ENCODE results near the gene CNOT6L. TPM values are rescaled to one million over a fixed set of nuclear protein-coding genes. Genes with fewer than 3 reads are reported as not detected.

CNOT6L gene
- total RNA-seq, 2 donors from 2014 or later, result 90.2 to 130 TPM

DNA sequence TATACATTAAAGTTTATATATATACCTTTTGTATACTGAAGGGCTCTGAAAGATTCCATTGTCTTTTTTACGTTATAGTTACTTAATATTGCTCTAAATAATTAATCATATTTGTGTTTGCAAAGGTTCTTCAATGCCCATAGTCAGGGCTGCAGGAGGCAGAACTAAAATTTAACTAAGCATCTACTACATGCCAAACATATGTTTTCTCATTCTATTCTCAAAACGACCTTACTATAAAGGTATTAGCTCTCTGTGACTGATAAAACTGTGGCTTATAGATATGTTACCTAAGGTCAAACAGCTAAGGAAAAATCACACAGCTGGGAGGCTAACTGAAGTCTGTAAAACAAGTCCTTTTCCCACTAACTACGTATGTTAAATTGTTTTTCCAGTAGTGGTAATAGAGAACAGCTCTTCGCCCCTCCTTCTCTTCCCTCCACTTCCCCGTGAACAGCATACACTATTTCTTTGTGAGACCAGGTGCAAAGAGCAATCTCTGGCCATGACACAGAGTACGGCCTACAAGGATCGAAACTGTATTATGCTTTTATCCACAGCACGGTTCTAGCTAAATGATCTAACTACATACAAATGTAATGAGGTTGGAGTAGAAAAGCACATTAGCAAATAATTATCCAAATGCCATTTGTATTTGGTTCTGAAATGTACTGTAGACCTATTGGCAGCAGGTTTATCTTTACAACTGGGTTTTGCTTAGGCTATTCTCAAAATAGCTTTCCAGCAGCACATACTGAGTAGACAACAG, 1.7 kb downstream of the CNOT6L start:
- Mint-ChIP-seq H3K4me1 (ENCODE audit: low read depth in 2 of 2) (peaks cover 54 to 62% of the 10 kb centered on the region in 2 donors), H3K4me3 (peak overlapping the region; percentile 88), H3K9me3 (no peaks in the 10 kb centered on the region), H3K27me3 (no peaks in the 10 kb centered on the region), H3K36me3 (peaks cover 10% of the 10 kb centered on the region), H3K27ac (peak overlapping the region; percentile 94 to 99)
- ATAC-seq (no peak), DNase-seq (ENCODE audit: low spot score) (no peak)

DNA sequence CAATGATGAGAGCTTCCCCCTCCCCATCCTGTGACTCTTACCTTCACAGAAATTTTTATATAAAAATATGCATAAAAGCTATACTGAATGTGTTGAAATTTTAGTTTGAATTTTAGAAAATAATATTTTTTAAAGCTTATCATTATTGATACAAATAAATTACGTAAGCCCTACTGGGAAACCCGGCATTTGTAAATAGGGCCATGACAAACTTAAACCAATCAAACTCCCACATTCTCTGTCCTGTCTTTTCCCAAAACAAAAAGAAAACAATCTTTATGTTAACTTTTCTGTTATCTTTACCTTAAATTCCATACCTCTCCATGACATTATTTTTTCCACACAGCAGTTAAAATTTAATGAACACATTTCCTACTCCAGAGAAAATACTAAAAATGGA, 2.6 kb downstream of the CNOT6L start:
- Mint-ChIP-seq H3K27ac (peak overlapping the region; percentile 84 to 94), H3K27me3 (no peaks in the 10 kb centered on the region), H3K9me3 (no peaks in the 10 kb centered on the region), H3K4me3 (peak overlapping the region; percentile 38), H3K4me1 (ENCODE audit: low read depth in 2 of 2) (peaks cover 51 to 60% of the 10 kb centered on the region in 2 donors), H3K36me3 (peaks cover 10% of the 10 kb centered on the region)
- ATAC-seq (no peak), DNase-seq (ENCODE audit: low spot score) (no peak)

DNA sequence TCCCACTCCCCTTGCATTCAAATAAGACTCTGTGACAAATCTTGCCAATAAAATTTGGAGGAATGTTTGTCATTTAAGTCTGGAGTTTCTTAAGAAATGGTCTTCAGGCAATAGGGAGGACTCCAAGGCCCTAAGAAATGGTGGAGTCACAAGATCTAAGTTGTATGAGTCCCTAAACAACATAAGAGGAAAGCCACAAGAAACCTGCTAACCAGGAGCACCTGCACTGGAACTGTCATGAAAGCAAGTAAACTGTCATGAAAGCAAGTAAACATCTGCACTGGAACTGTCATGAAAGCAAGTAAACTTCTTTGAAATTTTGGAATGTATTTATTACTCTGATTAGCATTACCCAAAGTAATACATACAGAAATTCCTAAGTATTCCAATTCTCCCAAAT, 3.5 kb downstream of the CNOT6L start:
- no peaks in the 10 kb centered on the region for H3K9me3 Mint-ChIP-seq
- peak overlapping the region; percentile 62 for H3K4me3 Mint-ChIP-seq
- H3K27me3 Mint-ChIP-seq, result no peaks in the 10 kb centered on the region
- H3K4me1 Mint-ChIP-seq (ENCODE audit: low read depth in 2 of 2), result peaks cover 51 to 60% of the 10 kb centered on the region in 2 donors
- ATAC-seq (no peak), DNase-seq (ENCODE audit: low spot score) (no peak)
- peaks cover 10% of the 10 kb centered on the region for H3K36me3 Mint-ChIP-seq
- peak overlapping the region; percentile 72 to 74 for H3K27ac Mint-ChIP-seq

DNA sequence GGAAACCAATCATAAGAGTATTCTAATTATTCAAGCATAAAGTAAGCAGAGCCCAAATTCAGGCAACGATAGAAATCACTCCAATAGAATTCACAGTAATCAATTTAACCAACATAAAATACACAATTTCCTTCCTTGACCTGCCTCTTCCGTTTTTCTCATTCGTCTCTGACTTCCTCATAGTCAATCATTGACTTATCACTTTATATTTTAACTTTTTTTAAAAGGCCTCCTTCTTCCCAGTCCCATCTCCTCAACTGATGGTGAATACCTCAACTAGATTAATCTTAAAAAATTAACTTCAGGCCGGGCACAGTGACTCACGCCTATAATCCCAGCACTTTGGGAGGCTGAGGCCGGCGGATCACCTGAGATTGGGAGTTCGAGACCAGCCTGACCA, 13.3 kb downstream of the CNOT6L start:
- H3K4me1 Mint-ChIP-seq (ENCODE audit: low read depth in 2 of 2), result peaks cover 55 to 59% of the 10 kb centered on the region in 2 donors

DNA sequence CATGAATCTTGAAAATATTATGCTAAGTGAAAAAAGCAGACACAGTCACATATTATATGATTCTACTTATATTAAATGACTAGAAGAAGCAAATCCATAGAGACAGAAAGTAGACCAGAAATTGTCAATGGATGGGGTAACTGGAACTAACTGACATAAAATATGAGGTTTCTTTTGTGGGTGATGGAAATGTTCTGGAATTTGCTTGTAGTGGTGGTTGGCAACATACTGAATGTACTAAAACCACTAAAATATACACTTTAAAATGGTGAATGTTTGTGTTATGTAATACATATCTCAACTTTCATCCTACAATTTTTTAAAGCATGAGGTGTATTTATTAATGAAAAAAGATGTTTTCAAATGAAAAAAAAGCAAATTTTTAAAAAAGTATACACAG, 14.7 kb downstream of the CNOT6L start:
- DNase-seq (ENCODE audit: low spot score), result no peak
- no peaks in the 10 kb centered on the region for H3K9me3 Mint-ChIP-seq
- H3K27me3 Mint-ChIP-seq, result no peaks in the 10 kb centered on the region
- ATAC-seq, result no peak
- no peaks in the 10 kb centered on the region for H3K36me3 Mint-ChIP-seq
- peak overlapping the region in 1 of 2 donors; percentile 49 for H3K27ac Mint-ChIP-seq
- H3K4me3 Mint-ChIP-seq, result no peak overlapping the region
- peaks cover 54 to 61% of the 10 kb centered on the region in 2 donors for H3K4me1 Mint-ChIP-seq (ENCODE audit: low read depth in 2 of 2)

More for the DNA sequence above, 13.3 kb downstream of the CNOT6L start:
- Mint-ChIP-seq H3K4me3 (no peak overlapping the region), H3K36me3 (no peaks in the 10 kb centered on the region), H3K9me3 (no peaks in the 10 kb centered on the region), H3K27me3 (no peaks in the 10 kb centered on the region), H3K27ac (peak overlapping the region; percentile 45 to 49)
- ATAC-seq (no peak), DNase-seq (ENCODE audit: low spot score) (no peak)

DNA sequence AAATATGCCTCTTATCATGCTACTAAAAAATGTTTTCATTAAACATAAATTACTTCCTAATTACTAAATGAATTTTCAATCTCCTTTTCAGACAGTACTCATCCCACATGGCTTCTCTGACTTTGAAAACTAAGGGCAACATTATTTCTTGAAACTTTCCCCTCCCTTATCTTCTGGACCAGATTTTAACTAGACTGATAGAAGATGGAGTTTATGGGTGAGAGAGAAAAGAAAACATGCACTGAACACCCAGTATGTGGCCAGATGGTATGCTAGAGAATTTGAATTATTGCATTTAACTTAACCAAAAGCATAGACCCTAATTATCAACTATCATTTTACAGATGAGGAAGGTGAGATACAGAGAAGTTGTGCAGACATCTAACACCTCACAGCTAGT, 16.8 kb downstream of the CNOT6L start:
- ATAC-seq (no peak), DNase-seq (ENCODE audit: low spot score) (no peak)
- Mint-ChIP-seq H3K27me3 (no peaks in the 10 kb centered on the region), H3K4me3 (no peak overlapping the region), H3K9me3 (no peaks in the 10 kb centered on the region), H3K4me1 (ENCODE audit: low read depth in 2 of 2) (peaks cover 57 to 72% of the 10 kb centered on the region in 2 donors), H3K27ac (peak overlapping the region; percentile 36 to 60), H3K36me3 (peaks cover 5% of the 10 kb centered on the region)

DNA sequence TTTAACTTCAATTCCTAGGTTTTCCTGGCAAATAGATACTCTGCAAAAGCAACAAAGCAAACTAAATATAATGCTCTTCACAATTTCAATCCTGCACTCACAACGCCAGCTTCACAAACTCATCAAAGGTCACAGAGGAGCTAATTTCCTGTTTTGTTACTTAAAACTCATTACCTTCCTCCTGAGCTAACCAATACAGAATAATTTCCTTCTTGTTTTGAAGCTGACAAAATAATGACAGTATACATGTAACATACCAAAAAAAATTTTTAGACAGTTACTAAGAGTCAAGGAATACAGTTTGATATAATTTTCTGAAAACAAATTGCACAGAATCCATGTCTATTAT, 17.9 kb downstream of the CNOT6L start:
- H3K9me3 Mint-ChIP-seq, result peaks cover 3% of the 10 kb centered on the region
- H3K4me1 Mint-ChIP-seq (ENCODE audit: low read depth in 2 of 2), result peaks cover 59 to 70% of the 10 kb centered on the region in 2 donors

DNA sequence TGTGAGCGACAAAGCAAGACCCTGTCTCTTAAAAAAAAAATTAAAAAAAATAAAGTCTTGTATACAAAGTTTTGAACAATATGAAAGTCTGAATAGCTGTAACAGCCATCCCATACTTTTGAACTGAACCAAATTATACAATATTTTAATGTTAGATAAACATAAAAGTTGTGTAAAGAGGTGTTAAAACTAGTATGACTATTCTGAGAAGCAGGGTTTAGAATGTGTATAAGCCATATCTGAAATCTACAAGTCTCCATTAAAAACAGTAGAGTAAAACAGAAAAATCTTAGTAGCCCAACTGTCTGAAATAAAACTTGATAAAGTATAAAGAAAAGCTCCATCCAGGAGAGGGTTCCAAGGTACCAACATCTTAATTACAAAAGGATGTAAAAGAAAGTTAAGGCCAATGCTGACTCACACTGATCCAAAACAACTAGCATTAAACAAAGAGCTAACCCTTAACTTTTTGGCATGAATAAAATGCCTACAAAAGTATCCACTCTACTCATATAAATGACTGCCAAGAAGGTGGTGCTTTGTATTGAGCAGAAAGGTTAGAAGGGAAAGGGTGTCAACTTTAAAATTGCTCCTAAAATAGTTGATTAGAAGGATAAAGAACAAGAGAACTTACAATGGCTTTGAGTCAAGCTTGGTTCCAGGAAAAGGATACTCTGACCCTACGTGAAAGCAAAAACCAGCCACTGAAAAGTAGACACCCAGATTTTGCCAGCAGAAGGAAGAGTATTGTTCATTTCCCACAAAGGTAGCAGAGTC, 18.5 kb downstream of the CNOT6L start:
- no peak for DNase-seq (ENCODE audit: low spot score)
- H3K27ac Mint-ChIP-seq, result peak overlapping the region; percentile 88 to 92
- peaks cover 56 to 68% of the 10 kb centered on the region in 2 donors for H3K4me1 Mint-ChIP-seq (ENCODE audit: low read depth in 2 of 2)
- H3K27me3 Mint-ChIP-seq, result no peaks in the 10 kb centered on the region
- peak; percentile 72 to 75 for ATAC-seq
- peak overlapping the region; percentile 73 for H3K4me3 Mint-ChIP-seq
- H3K36me3 Mint-ChIP-seq, result peaks cover 17% of the 10 kb centered on the region
- H3K9me3 Mint-ChIP-seq, result peaks cover 3% of the 10 kb centered on the region

More for the DNA sequence above, 17.9 kb downstream of the CNOT6L start:
- H3K27me3 Mint-ChIP-seq, result no peaks in the 10 kb centered on the region
- peak in 1 of 2 donors; percentile 47 for ATAC-seq
- H3K36me3 Mint-ChIP-seq, result peaks cover 14% of the 10 kb centered on the region
- H3K27ac Mint-ChIP-seq, result peak overlapping the region; percentile 88 to 92
- no peak for DNase-seq (ENCODE audit: low spot score)
- peak overlapping the region; percentile 73 for H3K4me3 Mint-ChIP-seq

DNA sequence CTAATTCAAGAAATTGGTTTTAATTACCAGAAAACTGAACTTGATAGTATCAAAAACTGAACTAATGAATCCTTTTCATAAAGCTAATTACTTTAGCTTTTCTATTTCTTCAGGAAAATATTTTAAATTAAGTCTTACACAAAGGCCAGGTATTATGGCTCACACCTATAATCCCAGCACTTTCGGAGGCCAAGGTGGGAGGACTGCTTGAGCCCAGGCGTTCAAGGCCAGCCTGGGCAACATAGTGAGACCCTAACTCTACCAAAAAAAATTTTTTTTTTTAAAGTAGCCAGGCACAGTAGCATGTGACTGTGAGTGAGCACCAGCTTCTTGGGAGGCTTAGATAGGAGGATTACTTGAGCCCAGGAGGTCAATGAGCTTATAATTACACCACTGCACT, 19.1 kb downstream of the CNOT6L start:
- Mint-ChIP-seq H3K4me3 (no peak overlapping the region), H3K36me3 (peaks cover 22% of the 10 kb centered on the region), H3K27me3 (no peaks in the 10 kb centered on the region), H3K9me3 (peaks cover 6% of the 10 kb centered on the region), H3K27ac (peak overlapping the region; percentile 88 to 92), H3K4me1 (ENCODE audit: low read depth in 2 of 2) (peaks cover 57 to 70% of the 10 kb centered on the region in 2 donors)
- no peak for ATAC-seq
- no peak for DNase-seq (ENCODE audit: low spot score)

DNA sequence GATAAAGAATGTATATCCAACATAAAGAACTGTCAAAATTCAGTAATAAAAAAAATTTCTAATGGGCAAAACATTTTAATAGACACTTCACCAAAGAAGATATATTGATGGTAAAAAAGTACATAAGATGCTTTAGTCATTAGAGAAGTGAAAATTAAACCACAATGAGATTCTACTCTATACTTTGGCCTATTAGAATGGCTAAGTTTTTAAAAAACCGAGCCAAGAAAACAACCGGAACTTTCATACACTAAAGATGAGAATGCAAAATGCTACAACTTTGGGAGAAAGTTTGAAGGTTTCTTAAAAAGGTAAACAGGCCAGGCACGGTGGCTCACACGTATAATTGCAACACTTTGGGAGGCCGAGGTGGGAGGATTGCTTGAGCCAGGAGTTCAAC, 20.8 kb downstream of the CNOT6L start:
- peak overlapping the region; percentile 83 to 92 for H3K27ac Mint-ChIP-seq
- ATAC-seq (peak in 1 of 2 donors; percentile 58), DNase-seq (ENCODE audit: low spot score) (no peak)
- peaks cover 47 to 67% of the 10 kb centered on the region in 2 donors for H3K4me1 Mint-ChIP-seq (ENCODE audit: low read depth in 2 of 2)
- no peaks in the 10 kb centered on the region for H3K27me3 Mint-ChIP-seq
- peak overlapping the region; percentile 74 for H3K4me3 Mint-ChIP-seq
- peaks cover 6% of the 10 kb centered on the region for H3K9me3 Mint-ChIP-seq
- H3K36me3 Mint-ChIP-seq, result peaks cover 26% of the 10 kb centered on the region

DNA sequence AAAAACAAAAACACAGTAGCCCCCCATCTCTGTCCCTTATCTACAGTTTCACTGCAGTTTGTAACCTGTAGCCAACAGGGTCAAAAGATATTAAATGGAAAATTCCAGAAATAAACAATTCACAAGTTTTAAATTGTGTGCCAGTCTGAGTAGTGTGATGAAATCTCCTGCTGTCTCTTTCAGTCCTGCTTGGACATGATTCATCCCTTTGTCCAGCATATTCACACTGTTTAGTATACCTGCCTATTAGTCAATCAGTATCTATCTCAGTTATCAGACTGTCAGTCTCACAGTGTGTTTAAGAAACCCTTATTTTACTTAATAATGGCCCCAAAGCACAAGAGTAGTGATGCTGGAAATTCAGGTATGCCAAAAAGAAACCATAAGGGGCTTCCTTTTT, 21.9 kb downstream of the CNOT6L start:
- H3K4me3 Mint-ChIP-seq, result peak overlapping the region; percentile 33
- no peaks in the 10 kb centered on the region for H3K27me3 Mint-ChIP-seq
- no peak for DNase-seq (ENCODE audit: low spot score)
- no peak for ATAC-seq
- H3K4me1 Mint-ChIP-seq (ENCODE audit: low read depth in 2 of 2), result peaks cover 49 to 66% of the 10 kb centered on the region in 2 donors
- H3K36me3 Mint-ChIP-seq, result peaks cover 26% of the 10 kb centered on the region
- H3K9me3 Mint-ChIP-seq, result peaks cover 6% of the 10 kb centered on the region
- H3K27ac Mint-ChIP-seq, result peak overlapping the region; percentile 83 to 92

DNA sequence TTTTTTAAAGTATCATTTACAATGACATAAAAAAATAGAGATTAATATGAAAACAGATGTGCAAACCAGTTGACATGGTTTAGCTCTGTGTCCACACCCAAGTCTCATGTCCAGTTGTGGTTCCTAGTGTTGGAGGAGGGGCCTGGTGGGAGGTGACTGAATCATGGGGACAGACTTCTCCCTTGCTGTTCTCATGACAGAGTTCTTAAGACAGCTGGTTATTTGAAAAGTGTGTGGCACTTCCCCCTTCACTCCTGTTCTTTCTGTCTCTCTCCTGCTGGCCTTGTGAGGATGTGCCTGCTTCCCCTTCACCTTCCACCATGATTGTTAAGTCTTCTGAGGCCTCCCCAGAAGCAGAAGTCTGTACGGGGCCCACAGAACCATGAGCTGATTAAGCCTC, 23.8 kb downstream of the CNOT6L start:
- Mint-ChIP-seq H3K27ac (peak overlapping the region in 1 of 2 donors; percentile 68), H3K4me3 (peak overlapping the region; percentile 61), H3K36me3 (peaks cover 26% of the 10 kb centered on the region), H3K9me3 (peaks cover 6% of the 10 kb centered on the region), H3K27me3 (no peaks in the 10 kb centered on the region), H3K4me1 (ENCODE audit: low read depth in 2 of 2) (peaks cover 46 to 54% of the 10 kb centered on the region in 2 donors)
- DNase-seq (ENCODE audit: low spot score) (no peak), ATAC-seq (no peak)

DNA sequence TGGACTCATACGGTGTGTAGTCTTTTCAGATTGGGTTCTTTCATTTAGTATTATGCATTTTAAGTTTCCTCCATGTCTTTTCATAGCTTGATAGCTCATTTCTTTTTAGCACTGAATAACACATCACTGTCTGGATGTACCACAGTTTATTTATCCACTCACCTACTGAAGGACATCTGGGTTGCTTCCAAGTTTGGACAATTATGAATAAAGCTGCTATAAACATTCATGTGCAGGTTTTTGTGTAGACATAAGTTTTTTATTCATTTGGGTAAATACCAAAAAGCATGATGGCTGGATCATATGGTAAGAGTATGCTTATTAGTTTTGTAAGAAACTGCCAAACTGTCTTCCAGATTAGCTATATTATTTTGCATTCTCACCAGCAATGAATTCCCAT, 29.0 kb downstream of the CNOT6L start:
- Mint-ChIP-seq H3K4me3 (peak overlapping the region; percentile 16), H3K27me3 (no peaks in the 10 kb centered on the region), H3K36me3 (peaks cover 4% of the 10 kb centered on the region), H3K9me3 (no peaks in the 10 kb centered on the region), H3K27ac (peak overlapping the region; percentile 34 to 36), H3K4me1 (ENCODE audit: low read depth in 2 of 2) (peaks cover 40 to 42% of the 10 kb centered on the region in 2 donors)
- ATAC-seq (no peak), DNase-seq (ENCODE audit: low spot score) (no peak)

DNA sequence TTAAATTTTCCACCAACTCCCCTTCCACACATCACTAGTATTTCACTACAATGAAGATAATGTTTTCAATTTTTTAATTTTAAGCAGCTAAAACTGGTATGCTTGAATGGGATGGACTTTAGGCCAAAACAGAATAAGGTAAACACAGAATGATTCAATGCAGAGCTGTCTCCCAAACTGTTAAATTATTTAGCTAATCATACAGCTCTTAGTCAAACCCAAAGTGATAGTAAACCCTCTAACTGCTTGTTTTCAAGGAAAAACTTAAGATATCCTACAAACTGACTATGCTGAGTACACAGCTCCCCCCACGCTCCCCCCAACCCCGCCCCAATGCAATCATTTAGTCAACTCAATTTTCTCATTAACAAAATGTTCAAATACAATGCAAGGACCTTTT, 30.2 kb downstream of the CNOT6L start:
- ATAC-seq, result no peak
- Mint-ChIP-seq H3K27ac (peak overlapping the region; percentile 51 to 69), H3K4me3 (no peak overlapping the region)

More for the DNA sequence above, 30.2 kb downstream of the CNOT6L start:
- Mint-ChIP-seq H3K27me3 (no peaks in the 10 kb centered on the region), H3K36me3 (no peaks in the 10 kb centered on the region), H3K9me3 (no peaks in the 10 kb centered on the region), H3K4me1 (ENCODE audit: low read depth in 2 of 2) (peaks cover 46 to 48% of the 10 kb centered on the region in 2 donors)
- no peak for DNase-seq (ENCODE audit: low spot score)

All from natural killer cell treated with Interleukin-12 subunit alpha and Interleukin-12 subunit beta and Interleukin-15 and Interleukin-18, amount 100 ng/mL, for 72 hours (primary cell).